Lower leg skin (tissue), 4 donors: Measurements from ENCODE around the gene CCDC57. TPM values are rescaled to one million over a fixed set of nuclear protein-coding genes. Genes with fewer than 3 reads are reported as not detected.

Experiments
- DNase-seq, 2 donors: peaks; one replicate each; pipeline ENCODE4 v3.0.0-alpha.2; 2019; ENCODE audit warnings: low spot score in 2 of 2
- H3K4me3 ChIP-seq: fragments of 200-600 bp; sonication (generic); 2 replicates; pipeline ENCODE4 v1.5.1; 2017; ENCODE audit warnings: mild to moderate bottlenecking, low read depth; ENCODE audit not compliant: poor library complexity, severe bottlenecking
- POLR2A ChIP-seq, 2 donors: fragments of 450-650 bp; IDR thresholded peaks; one replicate each; pipeline ENCODE4 v1.6.1; 2016 to 2017; ENCODE audit warnings: antibody characterized with exemption in 2 of 2, mild to moderate bottlenecking in 1 of 2, moderate library complexity in 1 of 2
- WGBS, 2 donors: methylation state at CpG; one replicate each; pipeline ENCODE4 v1.1.5; 2018; 5-methylcytosine and 5-hydroxymethylcytosine counted together
- intact Hi-C: fragments of 100-400 bp; cut with DNase I; formaldehyde crosslinking; loops from one replicate; pipeline ENCODE4 v1.15.0; 2023; ENCODE audit warnings: low total_unique reads
- total RNA-seq, 4 donors: library from RNA; depleted of rRNA; stranded (reverse); fragments of >200 nt; gene quantifications; one replicate each; pipeline ENCODE4 v1.1.0, GENCODE V29; 2016
- TF ChIP-seq, protein P1 (sequence below), 3 donors: fragments of 450-650 bp; IDR thresholded peaks; one replicate each; pipeline ENCODE4 v1.5.1; 2016; ENCODE audit warnings: antibody characterized with exemption in 3 of 3, mild to moderate bottlenecking in 3 of 3, moderate library complexity in 2 of 3

The CCDC57 gene
- total RNA-seq, 4 donors from 2014 or later = 16.0 to 33.5 (median 31.5) TPM

GRCh38 chr17:82217530-82218204 is 5.0 kb upstream of the CCDC57 start:
- TF ChIP-seq, protein P1, sequence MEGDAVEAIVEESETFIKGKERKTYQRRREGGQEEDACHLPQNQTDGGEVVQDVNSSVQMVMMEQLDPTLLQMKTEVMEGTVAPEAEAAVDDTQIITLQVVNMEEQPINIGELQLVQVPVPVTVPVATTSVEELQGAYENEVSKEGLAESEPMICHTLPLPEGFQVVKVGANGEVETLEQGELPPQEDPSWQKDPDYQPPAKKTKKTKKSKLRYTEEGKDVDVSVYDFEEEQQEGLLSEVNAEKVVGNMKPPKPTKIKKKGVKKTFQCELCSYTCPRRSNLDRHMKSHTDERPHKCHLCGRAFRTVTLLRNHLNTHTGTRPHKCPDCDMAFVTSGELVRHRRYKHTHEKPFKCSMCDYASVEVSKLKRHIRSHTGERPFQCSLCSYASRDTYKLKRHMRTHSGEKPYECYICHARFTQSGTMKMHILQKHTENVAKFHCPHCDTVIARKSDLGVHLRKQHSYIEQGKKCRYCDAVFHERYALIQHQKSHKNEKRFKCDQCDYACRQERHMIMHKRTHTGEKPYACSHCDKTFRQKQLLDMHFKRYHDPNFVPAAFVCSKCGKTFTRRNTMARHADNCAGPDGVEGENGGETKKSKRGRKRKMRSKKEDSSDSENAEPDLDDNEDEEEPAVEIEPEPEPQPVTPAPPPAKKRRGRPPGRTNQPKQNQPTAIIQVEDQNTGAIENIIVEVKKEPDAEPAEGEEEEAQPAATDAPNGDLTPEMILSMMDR (IDR thresholded peaks at IDR 0.05) = no peak
- TF ChIP-seq POLR2A (IDR thresholded peaks at IDR 0.05) = no peak
- intact Hi-C loops = no loop called here
- DNase-seq = peak in 1 of 2 donors; percentile 91
- WGBS, 2 donors = 69 to 71% methylated on average over 19 to 20 of the region's 21 CpGs
- no peak overlapping the region for H3K4me3 ChIP-seq

GRCh38 chr17:82217120-82217529 is 4.5 kb upstream of the CCDC57 start:
- H3K4me3 ChIP-seq = no peak overlapping the region
- intact Hi-C loops = no loop called here
- TF ChIP-seq, protein P1 (IDR thresholded peaks at IDR 0.05) = peak in 1 of 3 donors; percentile 20
- no peak for TF ChIP-seq POLR2A (IDR thresholded peaks at IDR 0.05)
- DNase-seq = peak in 1 of 2 donors; percentile 88
- WGBS, 2 donors = 75 to 85% methylated on average over 7 to 12 of the region's 12 CpGs

- WGBS, 2 donors = 23 to 41% methylated on average over 10 to 14 of the region's 17 CpGs
These were observed 3.9 kb upstream of the CCDC57 start for GRCh38 chr17:82216301-82217119.

DNA sequence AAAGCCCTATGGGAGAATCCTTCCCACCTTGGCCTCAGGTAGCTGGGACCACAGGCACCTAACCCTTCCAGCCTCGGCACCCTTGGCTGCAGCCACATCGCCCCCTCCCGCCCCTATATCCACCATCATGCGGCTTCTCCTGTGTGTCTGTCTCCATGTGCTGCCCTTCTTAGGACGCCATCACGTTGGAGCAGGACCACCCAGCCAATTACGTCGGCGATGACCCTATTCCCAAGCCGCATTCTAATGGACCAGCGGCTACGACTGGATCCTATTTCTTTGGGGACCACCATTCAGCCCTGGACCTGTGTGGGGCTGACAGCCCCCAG is 3.3 kb upstream of the CCDC57 start:
- WGBS, 2 donors = 79 to 81% methylated on average over 12 of the region's 12 CpGs
- intact Hi-C loops = no loop called here
- DNase-seq = no peak
- TF ChIP-seq POLR2A (IDR thresholded peaks at IDR 0.05) = no peak
- TF ChIP-seq, protein P1 (IDR thresholded peaks at IDR 0.05) = no peak
- no peak overlapping the region for H3K4me3 ChIP-seq

More at GRCh38 chr17:82216301-82217119, 3.9 kb upstream of the CCDC57 start:
- TF ChIP-seq, protein P1 (IDR thresholded peaks at IDR 0.05) = no peak
- no peak for TF ChIP-seq POLR2A (IDR thresholded peaks at IDR 0.05)
- intact Hi-C loops = no loop called here
- peak; percentile 76 to 95 for DNase-seq
- no peak overlapping the region for H3K4me3 ChIP-seq

- 67 to 78% methylated on average over 21 to 23 of the region's 25 CpGs for WGBS, 2 donors
- intact Hi-C loops = no loop called here
- TF ChIP-seq, protein P1 (IDR thresholded peaks at IDR 0.05) = no peak
- TF ChIP-seq POLR2A (IDR thresholded peaks at IDR 0.05) = no peak
- DNase-seq = peak in 1 of 2 donors; percentile 84
- H3K4me3 ChIP-seq = no peak overlapping the region
These were observed 2.7 kb upstream of the CCDC57 start for GRCh38 chr17:82215095-82215971.
